Glomerular visceral epithelial cell (primary cell): ENCODE measurements around the gene SETMAR.

ENCODE experiments used
- DNase-seq: peaks from one replicate; pipeline ENCODE4 v3.0.0-alpha.2; 2016; ENCODE audit errors: extremely low spot score

The SETMAR gene

DNA sequence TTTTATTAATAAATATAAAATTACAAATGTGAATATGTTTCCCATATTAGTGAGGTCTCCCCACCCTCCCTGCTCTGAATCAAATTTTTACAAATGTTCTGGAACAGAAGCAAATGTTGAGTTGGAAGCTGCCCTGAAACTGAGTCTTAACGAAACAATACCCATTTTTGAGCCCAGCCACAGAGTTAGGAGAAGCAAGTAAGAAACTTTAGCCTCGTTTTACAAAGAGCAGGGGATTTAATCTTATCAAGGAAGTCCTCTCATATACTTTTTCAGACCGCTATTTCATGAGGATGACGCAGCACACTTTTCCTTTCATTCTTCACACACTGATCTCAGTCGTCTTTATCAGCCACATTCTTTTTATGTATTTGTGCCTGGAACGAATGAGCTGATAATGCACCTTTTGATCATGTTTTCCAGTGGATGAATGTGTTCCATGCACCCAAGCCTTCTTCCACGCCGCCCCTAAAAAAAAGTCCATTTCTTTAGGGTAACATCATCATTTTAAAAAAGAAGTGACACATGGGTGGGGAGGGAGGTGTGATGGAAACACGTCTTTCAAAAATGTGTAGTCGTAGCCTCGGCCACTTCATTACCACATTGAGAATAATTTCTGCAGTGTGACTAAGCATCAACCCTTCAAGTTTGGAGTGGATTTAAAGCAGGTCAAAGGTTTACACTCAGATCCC is 48.1 kb downstream of the SETMAR start:
- DNase-seq: no peak

GRCh38 chr3:4351872-4352271 is 48.7 kb downstream of the SETMAR start:
- no peak for DNase-seq

- DNase-seq: peak; percentile 20
These were observed 52.4 kb downstream of the SETMAR start for GRCh38 chr3:4355401-4356219.

GRCh38 chr3:4356220-4356540 is 53.0 kb downstream of the SETMAR start:
- no peak for DNase-seq

- DNase-seq: no peak
These were observed 53.6 kb downstream of the SETMAR start for GRCh38 chr3:4356546-4357410.

DNA sequence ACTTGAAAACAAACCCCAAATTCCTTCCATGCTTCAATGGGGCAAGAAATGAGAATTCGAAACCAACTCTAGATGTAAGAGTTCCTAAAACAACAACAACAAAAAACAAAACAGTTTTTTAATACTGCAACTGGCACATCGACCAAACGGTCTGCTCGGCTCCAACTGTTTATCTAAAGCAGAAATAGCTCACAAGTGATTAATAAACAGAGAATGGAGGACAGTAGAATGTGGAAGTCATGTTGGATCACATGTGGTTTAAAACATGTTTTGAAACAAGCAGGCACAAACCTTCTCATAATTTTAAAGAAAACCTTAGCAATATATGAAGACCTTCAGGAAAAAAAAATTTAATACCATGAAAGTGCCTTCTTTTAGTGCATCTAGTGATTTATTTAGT is 55.1 kb downstream of the SETMAR start:
- DNase-seq: no peak

DNA sequence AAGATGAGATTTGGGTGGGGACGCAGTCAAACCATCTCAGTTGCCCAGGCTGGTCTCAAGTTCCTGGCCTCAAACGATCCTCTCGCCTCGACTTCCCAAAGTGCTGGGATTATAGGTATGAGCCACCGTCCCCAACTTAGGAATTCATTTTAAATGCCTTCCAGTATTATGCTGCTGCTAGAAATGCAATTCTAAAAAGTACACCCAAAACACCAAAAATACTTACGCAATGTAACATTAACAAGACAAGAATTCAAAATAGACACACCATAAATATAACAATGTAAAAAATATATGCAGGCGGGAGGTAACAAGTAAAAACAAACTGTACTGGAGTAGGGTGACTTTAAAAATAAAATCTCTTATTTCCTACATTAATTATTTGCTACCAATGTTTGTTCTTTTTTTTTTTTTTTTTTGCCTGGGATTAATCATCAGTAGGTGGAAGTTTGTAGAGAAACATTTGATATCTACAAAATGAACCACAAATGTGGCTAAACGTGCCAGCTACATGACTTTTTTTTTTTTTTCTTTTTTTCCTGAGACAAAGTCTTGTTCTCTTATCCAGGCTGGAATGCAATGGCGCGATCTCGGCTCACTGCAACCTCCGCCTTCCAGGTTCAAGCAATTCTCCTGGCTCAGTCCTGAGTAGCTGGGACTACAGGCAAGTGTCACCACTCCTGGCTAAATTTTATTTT is 56.8 kb downstream of the SETMAR start:
- no peak for DNase-seq

DNA sequence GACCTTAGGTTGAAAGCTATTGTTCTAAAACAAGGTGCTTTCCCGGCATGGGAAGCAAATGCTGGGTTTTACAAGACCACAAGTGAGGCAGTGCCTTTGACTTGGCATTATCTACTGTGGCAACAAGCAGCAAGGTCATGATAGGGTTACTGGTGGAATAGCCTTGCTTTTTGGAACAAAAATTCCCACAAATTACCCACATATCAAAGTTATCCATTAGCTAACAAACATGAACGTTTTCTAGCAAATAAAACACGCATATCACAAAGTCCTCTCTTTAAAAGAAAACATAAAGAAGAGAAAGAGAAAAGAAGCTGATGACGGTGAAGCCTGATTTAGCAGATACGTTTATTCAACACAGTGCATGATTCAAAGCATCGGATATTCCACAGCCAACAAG is 57.6 kb downstream of the SETMAR start:
- DNase-seq: no peak

GRCh38 chr3:4362523-4362922 is 59.4 kb downstream of the SETMAR start:
- no peak for DNase-seq
